ENCODE measurements around the gene ARNT2.

ARNT2 gene

GRCh38 chr15:80396096-80396495, 8.1 kb upstream of the ARNT2 start:
- Histone ChIP-seq H3K4me1 (ENCODE audit: insufficient read depth, insufficient read length) (no peaks in the 10 kb centered on the region), H3K4me3 (ENCODE audit: insufficient read length, low read depth) (no peak overlapping the region), H3K36me3 (ENCODE audit: insufficient read depth, insufficient read length, low read length) (no peaks in the 10 kb centered on the region), H3K9ac (ENCODE audit: insufficient read length, low read depth) (no peak overlapping the region), H3K9me3 (ENCODE audit: insufficient read depth, low read length) (no peaks in the 10 kb centered on the region), H3K27me3 (ENCODE audit: insufficient read depth, insufficient read length) (no peaks in the 10 kb centered on the region)
- TF ChIP-seq SUZ12 (IDR thresholded peaks at IDR 0.05; ENCODE audit: extremely low read depth, insufficient read depth, insufficient read length): no peak
- TF ChIP-seq YY1 (IDR thresholded peaks at IDR 0.05; ENCODE audit: insufficient read depth, insufficient read length): no peak
- TF ChIP-seq ZNF274 (IDR thresholded peaks at IDR 0.05; ENCODE audit: low read depth, low read length): no peak
- no peak for DNase-seq (ENCODE audit: low read depth, low spot score)

- Histone ChIP-seq H3K9me3 (ENCODE audit: insufficient read depth, low read length) (no peaks in the 10 kb centered on the region), H3K4me1 (ENCODE audit: insufficient read depth, insufficient read length) (no peaks in the 10 kb centered on the region), H3K27me3 (ENCODE audit: insufficient read depth, insufficient read length) (peaks cover 28% of the 10 kb centered on the region), H3K9ac (ENCODE audit: insufficient read length, low read depth) (no peak overlapping the region), H3K36me3 (ENCODE audit: insufficient read depth, insufficient read length, low read length) (no peaks in the 10 kb centered on the region), H3K4me3 (ENCODE audit: insufficient read length, low read depth) (no peak overlapping the region)
- no peak for DNase-seq (ENCODE audit: low read depth, low spot score)
- TF ChIP-seq ZNF274 (IDR thresholded peaks at IDR 0.05; ENCODE audit: low read depth, low read length) (no peak), SUZ12 (IDR thresholded peaks at IDR 0.05; ENCODE audit: extremely low read depth, insufficient read depth, insufficient read length) (no peak), YY1 (IDR thresholded peaks at IDR 0.05; ENCODE audit: insufficient read depth, insufficient read length) (no peak)
These were observed 4.7 kb upstream of the ARNT2 start for GRCh38 chr15:80399508-80399907.

DNA sequence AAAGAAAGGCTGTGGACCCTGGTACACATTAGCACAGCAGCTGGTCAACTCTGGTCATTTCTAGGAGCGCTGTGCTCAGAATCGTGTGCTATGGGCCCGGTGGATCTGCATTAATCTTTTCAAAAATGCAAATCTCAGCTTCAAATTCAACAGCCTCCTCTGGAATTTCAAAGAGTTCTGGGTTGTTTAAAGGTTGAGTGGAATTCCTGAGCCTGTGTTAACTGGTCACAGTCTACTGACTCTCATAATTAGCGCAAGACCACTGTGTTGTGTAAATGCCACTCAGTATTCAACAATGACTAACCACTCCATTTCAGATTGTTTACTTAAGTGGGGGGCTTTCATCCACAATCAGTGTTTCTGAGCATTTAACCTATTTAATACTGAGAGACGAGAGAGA, 2.7 kb upstream of the ARNT2 start:
- Histone ChIP-seq H3K9ac (ENCODE audit: insufficient read length, low read depth) (no peak overlapping the region), H3K36me3 (ENCODE audit: insufficient read depth, insufficient read length, low read length) (no peaks in the 10 kb centered on the region), H3K4me1 (ENCODE audit: insufficient read depth, insufficient read length) (peaks cover 2% of the 10 kb centered on the region), H3K4me3 (ENCODE audit: insufficient read length, low read depth) (no peak overlapping the region), H3K9me3 (ENCODE audit: insufficient read depth, low read length) (no peaks in the 10 kb centered on the region), H3K27me3 (ENCODE audit: insufficient read depth, insufficient read length) (peaks cover 47% of the 10 kb centered on the region)
- TF ChIP-seq YY1 (IDR thresholded peaks at IDR 0.05; ENCODE audit: insufficient read depth, insufficient read length) (no peak), ZNF274 (IDR thresholded peaks at IDR 0.05; ENCODE audit: low read depth, low read length) (no peak), SUZ12 (IDR thresholded peaks at IDR 0.05; ENCODE audit: extremely low read depth, insufficient read depth, insufficient read length) (no peak)
- no peak for DNase-seq (ENCODE audit: low read depth, low spot score)

DNA sequence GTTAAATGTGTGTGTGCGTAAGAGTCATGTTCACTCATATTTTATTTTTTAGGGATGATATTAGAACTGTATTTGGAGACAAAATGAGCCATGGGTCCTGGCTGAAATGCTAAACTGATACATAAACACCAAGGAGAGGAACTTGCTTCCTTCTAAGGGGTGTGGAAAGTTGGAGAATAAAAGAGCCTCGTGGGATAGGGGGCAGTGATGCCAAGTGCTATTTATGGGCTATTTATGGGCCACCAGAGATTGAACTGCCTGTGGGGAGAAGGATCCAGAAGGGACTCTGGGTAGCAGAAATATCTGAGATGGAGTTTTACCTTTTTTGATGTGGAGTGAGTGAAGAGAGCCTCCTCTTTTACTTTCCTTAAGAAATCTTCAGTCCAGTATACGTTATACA, 1.8 kb upstream of the ARNT2 start:
- Histone ChIP-seq H3K4me3 (ENCODE audit: insufficient read length, low read depth) (no peak overlapping the region), H3K9me3 (ENCODE audit: insufficient read depth, low read length) (no peaks in the 10 kb centered on the region), H3K9ac (ENCODE audit: insufficient read length, low read depth) (no peak overlapping the region), H3K27me3 (ENCODE audit: insufficient read depth, insufficient read length) (peaks cover 56% of the 10 kb centered on the region), H3K36me3 (ENCODE audit: insufficient read depth, insufficient read length, low read length) (no peaks in the 10 kb centered on the region), H3K4me1 (ENCODE audit: insufficient read depth, insufficient read length) (peaks cover 2% of the 10 kb centered on the region)
- no peak for TF ChIP-seq ZNF274 (IDR thresholded peaks at IDR 0.05; ENCODE audit: low read depth, low read length)
- no peak for DNase-seq (ENCODE audit: low read depth, low spot score)

- TF ChIP-seq ZNF274 (IDR thresholded peaks at IDR 0.05; ENCODE audit: low read depth, low read length) (no peak), YY1 (IDR thresholded peaks at IDR 0.05; ENCODE audit: insufficient read depth, insufficient read length) (no peak), SUZ12 (IDR thresholded peaks at IDR 0.05; ENCODE audit: extremely low read depth, insufficient read depth, insufficient read length) (no peak)
- Histone ChIP-seq H3K4me1 (ENCODE audit: insufficient read depth, insufficient read length) (peaks cover 2% of the 10 kb centered on the region), H3K27me3 (ENCODE audit: insufficient read depth, insufficient read length) (peaks cover 60% of the 10 kb centered on the region), H3K36me3 (ENCODE audit: insufficient read depth, insufficient read length, low read length) (no peaks in the 10 kb centered on the region), H3K9me3 (ENCODE audit: insufficient read depth, low read length) (no peaks in the 10 kb centered on the region), H3K9ac (ENCODE audit: insufficient read length, low read depth) (peak overlapping the region; percentile 85), H3K4me3 (ENCODE audit: insufficient read length, low read depth) (peak overlapping the region; percentile 54)
- DNase-seq (ENCODE audit: low read depth, low spot score): no peak
These were observed 498 bp upstream of the ARNT2 start for GRCh38 chr15:80403712-80404056.

DNA sequence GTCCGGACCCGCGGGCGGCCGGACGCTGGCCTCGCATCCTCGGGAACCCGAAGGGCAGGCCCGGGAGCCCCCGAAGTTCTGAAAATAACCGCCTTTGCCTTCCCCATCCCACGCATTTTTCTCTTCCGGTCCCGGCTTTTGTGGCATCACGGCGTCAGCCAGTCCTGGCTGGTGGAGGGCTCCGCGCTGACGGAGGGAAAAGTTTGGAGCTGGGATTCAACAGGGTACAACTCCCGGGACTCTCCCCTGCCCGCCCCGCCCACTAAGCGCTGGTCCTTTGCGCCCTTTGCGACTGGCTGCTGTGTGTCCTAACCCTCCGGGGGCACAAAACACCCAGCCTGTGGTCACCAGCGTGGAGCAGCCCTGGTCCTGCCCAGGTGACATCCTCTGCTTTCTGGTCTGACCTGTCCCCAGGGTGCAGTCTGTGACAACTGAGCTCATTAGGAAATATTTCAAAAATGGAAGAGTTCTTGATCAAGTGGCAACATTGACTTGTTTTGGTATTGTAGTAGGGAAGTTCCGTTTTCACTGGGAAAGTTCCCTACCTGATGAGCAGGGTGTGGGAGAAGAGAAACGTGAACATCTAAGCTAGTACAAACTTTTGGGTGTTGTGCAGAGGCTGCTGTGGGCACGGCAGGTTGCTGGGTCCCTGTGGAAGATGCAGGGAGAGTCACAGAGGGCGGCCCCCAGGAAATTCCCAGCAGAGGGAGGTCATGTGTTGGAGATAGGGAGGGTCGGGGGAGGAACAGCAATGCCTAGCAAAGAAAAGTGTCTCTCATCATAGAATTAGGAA, 775 bp downstream of the ARNT2 start:
- DNase-seq (ENCODE audit: low read depth, low spot score): no peak
- H3K9ac ChIP-seq (ENCODE audit: insufficient read length, low read depth): peak overlapping the region; percentile 46
- H3K27me3 ChIP-seq (ENCODE audit: insufficient read depth, insufficient read length): peaks cover 60% of the 10 kb centered on the region

GRCh38 chr15:80405554-80405850, 1.3 kb downstream of the ARNT2 start:
- H3K9me3 ChIP-seq (ENCODE audit: insufficient read depth, low read length): no peaks in the 10 kb centered on the region
- no peak overlapping the region for H3K4me3 ChIP-seq (ENCODE audit: insufficient read length, low read depth)
- H3K36me3 ChIP-seq (ENCODE audit: insufficient read depth, insufficient read length, low read length): no peaks in the 10 kb centered on the region
- H3K9ac ChIP-seq (ENCODE audit: insufficient read length, low read depth): no peak overlapping the region
- peaks cover 2% of the 10 kb centered on the region for H3K4me1 ChIP-seq (ENCODE audit: insufficient read depth, insufficient read length)
- H3K27me3 ChIP-seq (ENCODE audit: insufficient read depth, insufficient read length): peaks cover 60% of the 10 kb centered on the region
- TF ChIP-seq YY1 (IDR thresholded peaks at IDR 0.05; ENCODE audit: insufficient read depth, insufficient read length) (no peak), ZNF274 (IDR thresholded peaks at IDR 0.05; ENCODE audit: low read depth, low read length) (no peak), SUZ12 (IDR thresholded peaks at IDR 0.05; ENCODE audit: extremely low read depth, insufficient read depth, insufficient read length) (no peak)
- DNase-seq (ENCODE audit: low read depth, low spot score): no peak

More for the DNA sequence above, 775 bp downstream of the ARNT2 start:
- TF ChIP-seq YY1 (IDR thresholded peaks at IDR 0.05; ENCODE audit: insufficient read depth, insufficient read length) (no peak), SUZ12 (IDR thresholded peaks at IDR 0.05; ENCODE audit: extremely low read depth, insufficient read depth, insufficient read length) (no peak), ZNF274 (IDR thresholded peaks at IDR 0.05; ENCODE audit: low read depth, low read length) (no peak)
- peaks cover 2% of the 10 kb centered on the region for H3K4me1 ChIP-seq (ENCODE audit: insufficient read depth, insufficient read length)
- no peaks in the 10 kb centered on the region for H3K36me3 ChIP-seq (ENCODE audit: insufficient read depth, insufficient read length, low read length)
- no peaks in the 10 kb centered on the region for H3K9me3 ChIP-seq (ENCODE audit: insufficient read depth, low read length)
- H3K4me3 ChIP-seq (ENCODE audit: insufficient read length, low read depth): peak overlapping the region; percentile 54

All from NT2/D1 (cell line).